Skeletal muscle satellite cell (primary cell): ENCODE measurements around the gene FYN.

Experiments used
- H3K27me3 ChIP-seq: 2 replicates; pipeline ENCODE4 v1.7.0; 2013; ENCODE audit warnings: low read length; ENCODE audit not compliant: control insufficient read depth, insufficient read depth
- H3K36me3 ChIP-seq: 2 replicates; pipeline ENCODE4 v1.7.0; 2013; ENCODE audit warnings: mild to moderate bottlenecking, control low read depth, low read length; ENCODE audit not compliant: insufficient read depth
- H3K4me1 ChIP-seq: 2 replicates; pipeline ENCODE4 v1.7.0; 2013; ENCODE audit warnings: low read length; ENCODE audit not compliant: control insufficient read depth, insufficient read depth
- H3K4me2 ChIP-seq: 2 replicates; pipeline ENCODE4 v1.7.0; 2013; ENCODE audit warnings: mild to moderate bottlenecking, low read length
- H3K4me3 ChIP-seq: 2 replicates; pipeline ENCODE4 v1.7.0; 2013; ENCODE audit warnings: low read length
- H3K9ac ChIP-seq: 2 replicates; pipeline ENCODE4 v1.7.0; 2013; ENCODE audit warnings: mild to moderate bottlenecking, low read depth, low read length, moderate library complexity
- H3K9me3 ChIP-seq: replicated peaks from 2 replicates; pipeline ENCODE4 v1.7.0; 2013; ENCODE audit warnings: mild to moderate bottlenecking, control low read depth, low read length

Gene FYN

DNA sequence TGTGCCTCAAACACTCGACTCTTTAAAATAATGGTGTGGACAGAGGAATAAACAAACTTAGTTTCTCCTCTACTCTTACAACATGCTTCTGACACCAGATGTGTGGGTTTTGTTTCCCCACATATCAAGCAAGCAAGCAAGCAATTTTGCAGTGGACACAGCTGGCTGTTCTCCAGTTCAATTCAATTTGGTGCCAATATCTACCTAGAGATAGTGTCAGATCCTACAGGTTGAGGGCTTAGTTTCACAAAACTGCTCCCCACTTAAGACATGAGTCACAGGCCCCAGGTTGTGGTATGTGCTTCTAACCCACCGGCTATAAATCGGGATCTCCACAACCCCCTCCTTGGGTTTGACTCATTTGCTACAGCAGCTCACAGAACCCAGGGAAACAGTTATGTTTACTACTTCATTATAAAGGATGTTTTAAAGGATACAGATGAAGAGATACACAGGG is 136.2 kb downstream of the FYN start:
- peaks cover 24% of the 10 kb centered on the region for H3K4me1 ChIP-seq
- peaks cover 25% of the 10 kb centered on the region for H3K36me3 ChIP-seq
- H3K9ac ChIP-seq: no peak overlapping the region
- H3K27me3 ChIP-seq: no peaks in the 10 kb centered on the region
- H3K4me2 ChIP-seq: peak overlapping the region; percentile 5
- no peak overlapping the region for H3K4me3 ChIP-seq
- H3K9me3 ChIP-seq: no peaks in the 10 kb centered on the region

DNA sequence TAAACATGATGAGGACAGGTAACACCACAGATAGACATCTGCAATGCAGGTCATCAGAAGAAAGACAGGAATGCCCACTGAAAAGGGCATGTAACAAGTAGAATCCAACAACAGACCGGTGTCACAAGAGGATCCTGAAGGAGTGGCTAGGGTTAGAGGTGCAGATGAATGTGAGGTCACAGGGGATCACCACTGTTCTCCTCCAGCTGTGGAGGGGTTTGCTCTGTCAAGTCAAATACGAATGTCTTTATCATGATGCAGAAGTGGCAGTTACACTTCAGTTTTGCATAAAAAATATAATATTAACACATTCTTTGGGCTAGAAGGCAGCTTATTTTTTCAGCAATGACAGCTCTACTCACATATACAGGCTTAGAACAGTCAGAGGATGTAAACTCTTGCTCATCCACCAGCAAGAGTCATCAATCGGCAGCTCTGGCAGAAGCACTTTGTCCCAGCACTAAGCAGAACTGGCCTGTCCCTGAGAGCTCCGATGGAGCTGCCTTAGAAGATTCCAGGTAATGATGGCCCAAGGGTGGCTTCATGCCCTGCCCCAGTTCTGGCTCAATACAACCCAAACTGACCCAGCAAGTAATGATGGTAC is 137.1 kb downstream of the FYN start:
- H3K4me2 ChIP-seq: no peak overlapping the region
- no peak overlapping the region for H3K9ac ChIP-seq
- H3K27me3 ChIP-seq: no peaks in the 10 kb centered on the region
- no peak overlapping the region for H3K4me3 ChIP-seq
- no peaks in the 10 kb centered on the region for H3K9me3 ChIP-seq
- H3K4me1 ChIP-seq: peaks cover 34% of the 10 kb centered on the region
- peaks cover 25% of the 10 kb centered on the region for H3K36me3 ChIP-seq

DNA sequence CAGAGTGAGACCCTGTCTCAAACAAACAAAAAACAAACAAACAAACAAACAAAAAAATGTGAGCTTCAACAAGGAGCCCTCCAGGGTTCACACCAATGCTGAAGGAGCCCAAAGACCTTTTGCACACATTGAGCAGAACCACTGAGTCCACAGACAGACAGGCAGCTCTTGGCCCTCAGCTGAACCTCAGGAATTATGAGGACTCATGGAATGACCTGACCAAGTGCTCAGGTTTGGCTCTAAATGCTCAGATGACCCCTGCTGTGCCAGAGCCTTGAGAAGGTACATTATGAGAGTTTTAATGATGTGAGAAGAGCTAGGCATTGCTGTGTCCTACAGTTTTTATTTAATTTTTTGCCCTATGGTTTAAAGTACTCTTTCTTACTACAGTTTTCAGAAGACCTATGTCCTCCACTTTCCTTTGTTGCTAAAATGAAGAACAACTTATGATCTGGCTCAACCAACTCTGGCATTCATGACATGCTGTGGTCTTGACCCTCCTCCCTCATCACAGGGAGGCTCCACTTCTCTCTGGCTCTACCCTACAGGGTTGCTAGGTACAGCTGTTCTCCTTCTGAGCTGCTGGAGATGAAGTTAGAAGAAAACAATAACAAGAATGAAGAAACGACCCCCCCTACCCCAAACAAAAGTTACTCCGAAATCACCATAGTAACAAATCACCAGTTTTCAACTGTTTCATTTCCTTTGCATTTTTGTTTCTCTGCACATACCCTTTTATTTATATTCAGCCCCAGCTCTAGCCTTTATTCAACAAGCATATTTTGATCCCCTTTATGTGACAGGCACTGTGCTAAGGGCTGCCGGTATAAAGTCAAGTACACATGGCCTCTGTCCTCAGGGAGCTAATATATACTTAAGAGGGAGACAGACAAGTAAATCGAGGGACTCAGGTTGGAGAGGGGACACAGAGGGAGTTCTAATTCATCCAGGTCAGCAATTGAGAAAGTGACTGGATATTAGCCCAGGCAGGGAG is 138.9 kb downstream of the FYN start:
- Histone ChIP-seq H3K4me1 (peaks cover 47% of the 10 kb centered on the region), H3K9me3 (no peaks in the 10 kb centered on the region), H3K27me3 (no peaks in the 10 kb centered on the region), H3K4me3 (no peak overlapping the region), H3K4me2 (no peak overlapping the region), H3K36me3 (peaks cover 21% of the 10 kb centered on the region), H3K9ac (no peak overlapping the region)

DNA sequence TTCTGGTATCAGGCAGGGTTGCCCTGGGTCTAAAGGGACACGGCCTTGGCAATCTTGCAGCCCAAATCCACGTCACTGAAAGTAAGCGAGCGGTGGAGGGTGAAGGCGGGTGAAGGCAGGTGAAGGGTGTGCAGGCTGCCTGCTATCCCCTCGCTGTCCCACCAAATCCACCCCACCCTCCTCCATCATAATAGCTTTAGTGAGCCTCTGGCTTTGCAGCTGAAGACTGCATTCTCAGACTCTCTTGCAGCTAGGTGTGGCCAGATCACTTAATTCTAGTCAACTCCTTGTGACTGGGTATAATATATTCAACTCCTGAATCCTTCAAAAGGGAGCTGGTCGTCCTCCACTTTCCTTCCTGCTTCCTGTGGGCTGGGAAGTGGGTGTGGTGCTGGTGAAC is 140.9 kb downstream of the FYN start:
- Histone ChIP-seq H3K4me3 (no peak overlapping the region), H3K4me1 (peaks cover 46% of the 10 kb centered on the region)

DNA sequence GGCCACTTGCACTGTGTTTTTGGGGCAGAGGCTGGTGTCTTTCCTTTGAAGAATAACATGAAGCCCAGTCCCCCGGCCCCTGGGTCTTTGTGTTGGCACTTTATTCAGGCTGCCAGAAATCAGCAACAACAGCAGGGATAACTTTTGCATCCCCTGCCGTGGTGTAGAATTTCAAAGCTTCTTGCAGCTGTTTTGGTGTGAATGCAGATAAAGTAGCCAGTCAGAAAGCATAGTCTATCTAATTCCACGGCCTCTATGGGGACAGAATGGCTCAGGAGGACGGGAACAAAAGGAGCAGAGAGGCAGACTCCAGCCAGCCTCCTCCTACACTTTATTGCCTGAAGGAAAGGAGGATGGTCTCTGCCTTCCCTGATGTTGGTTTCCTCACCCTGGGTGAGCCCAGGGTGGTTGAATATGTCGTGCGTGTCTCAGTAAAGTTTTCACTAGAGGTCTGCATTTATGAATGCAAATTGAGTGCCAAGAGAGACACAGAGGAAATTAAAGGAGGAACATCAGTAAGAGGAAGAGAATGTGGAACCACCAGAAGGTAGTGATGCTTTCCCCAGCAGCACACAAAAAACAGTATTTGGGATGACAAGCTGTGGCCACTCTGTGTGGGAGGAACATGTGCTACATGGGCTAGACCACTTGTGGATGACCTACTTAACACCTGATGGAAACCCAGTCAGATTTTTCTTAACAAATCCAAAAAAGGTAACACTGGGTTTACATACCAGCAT is 141.6 kb downstream of the FYN start:
- Histone ChIP-seq H3K9me3 (no peaks in the 10 kb centered on the region), H3K9ac (no peak overlapping the region), H3K4me2 (peak overlapping the region; percentile 30), H3K36me3 (peaks cover 13% of the 10 kb centered on the region), H3K4me1 (peaks cover 45% of the 10 kb centered on the region), H3K27me3 (no peaks in the 10 kb centered on the region), H3K4me3 (no peak overlapping the region)

More for the DNA sequence above, 140.9 kb downstream of the FYN start:
- H3K9me3 ChIP-seq: no peaks in the 10 kb centered on the region
- peaks cover 13% of the 10 kb centered on the region for H3K36me3 ChIP-seq
- H3K9ac ChIP-seq: no peak overlapping the region
- no peaks in the 10 kb centered on the region for H3K27me3 ChIP-seq
- no peak overlapping the region for H3K4me2 ChIP-seq

DNA sequence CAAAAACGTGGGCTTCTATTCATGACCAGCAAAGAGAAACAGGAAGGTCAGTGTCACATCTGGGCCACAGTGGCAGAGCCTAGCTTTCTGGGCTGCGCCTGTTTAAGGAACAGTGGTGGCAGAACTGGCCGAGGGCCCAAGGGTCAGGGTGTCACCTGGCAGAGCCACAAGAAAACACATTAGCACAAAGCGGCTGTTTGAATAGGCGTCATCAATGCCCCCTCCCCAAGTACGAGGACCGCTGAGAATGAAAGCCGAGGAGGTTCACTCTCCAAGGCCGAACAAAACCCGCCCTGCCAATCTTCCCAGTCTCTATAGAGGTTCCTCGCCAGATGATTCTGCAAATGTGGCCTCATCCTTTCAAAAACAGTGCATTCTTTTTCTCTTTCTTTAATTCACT is 142.4 kb downstream of the FYN start:
- Histone ChIP-seq H3K36me3 (peaks cover 10% of the 10 kb centered on the region), H3K27me3 (no peaks in the 10 kb centered on the region)

DNA sequence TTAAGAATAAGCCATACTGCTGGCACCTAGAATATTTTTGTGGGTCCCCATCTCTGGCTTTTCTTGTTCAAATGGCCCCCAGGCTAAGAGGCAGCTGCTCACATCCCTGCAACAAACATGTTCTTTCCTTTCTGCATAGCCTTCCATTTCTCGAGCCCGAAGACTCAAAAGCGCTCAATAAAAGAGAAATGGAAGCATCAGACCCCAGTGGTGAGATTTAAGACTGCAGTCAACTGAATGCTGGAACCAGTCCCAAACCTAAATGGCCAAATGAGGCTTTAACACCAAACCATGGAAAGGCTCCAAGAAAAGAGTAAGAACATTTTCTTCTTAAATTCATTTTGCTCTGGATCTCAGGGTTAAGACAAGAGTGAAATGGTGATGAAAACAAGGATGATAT is 145.4 kb downstream of the FYN start:
- peaks cover 71% of the 10 kb centered on the region for H3K4me1 ChIP-seq
- H3K9me3 ChIP-seq: no peaks in the 10 kb centered on the region
- H3K9ac ChIP-seq: no peak overlapping the region
- H3K4me2 ChIP-seq: peak overlapping the region; percentile 47
- no peaks in the 10 kb centered on the region for H3K27me3 ChIP-seq
- H3K4me3 ChIP-seq: no peak overlapping the region
- peaks cover 10% of the 10 kb centered on the region for H3K36me3 ChIP-seq

More for the DNA sequence above, 142.4 kb downstream of the FYN start:
- Histone ChIP-seq H3K4me1 (peaks cover 42% of the 10 kb centered on the region), H3K4me3 (no peak overlapping the region), H3K4me2 (peak overlapping the region; percentile 30), H3K9ac (no peak overlapping the region), H3K9me3 (no peaks in the 10 kb centered on the region)

DNA sequence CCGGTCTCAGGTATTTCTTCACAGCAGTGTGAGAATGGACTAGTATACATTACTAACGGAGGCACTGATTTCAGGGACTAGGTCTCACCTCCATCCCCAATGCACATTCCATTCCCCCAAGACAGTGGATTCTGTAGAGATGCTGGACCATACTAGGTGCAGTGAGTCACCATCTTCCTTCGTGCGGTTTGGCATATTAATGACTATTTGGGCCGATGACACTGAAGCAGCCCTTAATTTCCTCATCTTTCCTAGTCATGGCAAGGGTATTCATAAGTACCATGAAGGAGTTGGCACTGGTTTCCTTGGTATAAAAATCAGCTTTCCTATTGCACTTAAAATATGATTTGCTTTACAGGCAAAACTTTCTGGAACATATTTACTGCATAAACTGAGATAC is 146.2 kb downstream of the FYN start:
- H3K9me3 ChIP-seq: no peaks in the 10 kb centered on the region
- H3K27me3 ChIP-seq: no peaks in the 10 kb centered on the region
- H3K9ac ChIP-seq: no peak overlapping the region
- H3K4me2 ChIP-seq: peak overlapping the region; percentile 47
- peaks cover 77% of the 10 kb centered on the region for H3K4me1 ChIP-seq
- peaks cover 5% of the 10 kb centered on the region for H3K36me3 ChIP-seq
- no peak overlapping the region for H3K4me3 ChIP-seq

DNA sequence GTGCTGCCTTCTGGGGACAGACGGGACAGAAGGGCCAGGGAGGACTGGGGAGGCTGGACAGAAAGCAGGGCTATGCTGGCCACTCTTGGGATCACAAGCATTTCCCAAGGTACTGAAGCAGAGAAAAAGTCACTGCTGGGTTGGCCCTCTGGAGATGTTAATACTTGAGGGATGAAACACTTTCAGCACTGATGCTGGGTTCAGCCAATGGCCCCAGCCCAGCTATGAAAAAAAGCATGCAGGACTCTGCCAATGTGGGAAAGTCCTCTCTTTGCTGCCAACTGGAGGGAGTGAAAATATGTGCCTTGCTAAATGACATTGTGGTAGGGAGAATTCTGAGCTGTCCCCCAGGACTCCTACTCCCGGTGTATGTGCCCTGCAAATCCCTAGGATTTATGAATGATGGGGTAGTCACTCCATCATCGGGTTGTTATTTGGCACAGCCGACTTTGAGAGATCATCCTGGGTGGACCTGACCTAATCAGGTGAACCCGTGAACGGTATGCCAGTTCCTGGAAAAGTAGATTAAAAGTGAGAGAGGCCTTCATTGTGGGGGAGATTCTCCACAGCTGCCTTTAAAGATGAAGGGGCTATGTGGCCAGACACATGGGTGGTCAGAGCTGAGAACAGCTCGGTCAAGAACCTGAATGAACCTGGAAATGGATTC is 147.7 kb downstream of the FYN start:
- no peak overlapping the region for H3K4me2 ChIP-seq
- H3K9me3 ChIP-seq: no peaks in the 10 kb centered on the region
- peaks cover 68% of the 10 kb centered on the region for H3K4me1 ChIP-seq
- H3K4me3 ChIP-seq: no peak overlapping the region
- peaks cover 5% of the 10 kb centered on the region for H3K36me3 ChIP-seq
- H3K9ac ChIP-seq: no peak overlapping the region
- no peaks in the 10 kb centered on the region for H3K27me3 ChIP-seq

DNA sequence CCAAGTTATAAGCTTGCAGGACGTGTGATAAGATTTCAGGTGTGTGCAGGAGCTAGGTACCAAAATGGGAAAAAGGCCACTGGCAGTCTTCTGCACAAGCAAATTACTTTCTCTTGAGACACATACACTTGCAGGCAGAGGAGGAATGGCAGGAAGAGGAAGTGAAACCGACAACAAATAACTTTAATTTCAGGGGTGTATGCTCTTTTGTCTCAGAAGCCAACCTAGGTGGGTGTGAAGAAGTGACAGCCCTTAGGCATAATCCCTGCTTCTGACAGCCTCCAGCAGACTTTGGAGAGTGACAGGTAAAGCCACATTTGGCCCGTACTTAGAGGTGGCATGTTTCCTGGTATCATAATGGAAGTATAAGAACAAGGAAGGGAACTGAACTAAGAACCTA is 148.7 kb downstream of the FYN start:
- Histone ChIP-seq H3K4me1 (peaks cover 61% of the 10 kb centered on the region), H3K9me3 (no peaks in the 10 kb centered on the region), H3K36me3 (peaks cover 10% of the 10 kb centered on the region), H3K4me3 (no peak overlapping the region), H3K9ac (no peak overlapping the region), H3K27me3 (no peaks in the 10 kb centered on the region), H3K4me2 (no peak overlapping the region)

DNA sequence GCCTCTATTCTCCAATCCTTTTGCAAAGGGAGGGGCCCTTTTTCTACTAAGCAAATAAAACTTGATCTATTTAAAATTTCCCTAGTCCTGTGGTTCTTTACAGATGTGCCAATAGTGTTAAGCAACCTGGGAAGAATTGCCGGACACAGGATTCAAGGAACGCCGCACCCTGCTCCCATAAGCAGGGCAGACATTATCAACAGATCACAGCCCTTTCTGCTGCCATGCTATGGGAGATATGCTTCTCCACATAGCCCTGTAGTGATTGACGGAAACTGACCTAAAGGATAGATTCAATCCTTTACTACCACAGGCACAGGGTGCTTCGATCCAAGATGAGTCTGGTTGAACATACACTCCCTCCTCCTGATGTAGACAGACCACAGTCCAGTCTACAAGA is 149.2 kb downstream of the FYN start:
- no peak overlapping the region for H3K9ac ChIP-seq
- H3K4me2 ChIP-seq: no peak overlapping the region
- no peaks in the 10 kb centered on the region for H3K27me3 ChIP-seq
- peaks cover 61% of the 10 kb centered on the region for H3K4me1 ChIP-seq
- peaks cover 14% of the 10 kb centered on the region for H3K36me3 ChIP-seq
- H3K4me3 ChIP-seq: no peak overlapping the region
- no peaks in the 10 kb centered on the region for H3K9me3 ChIP-seq
